Neural progenitor cell (in vitro differentiated cells): ENCODE measurements around the gene MTAP. TPM values are rescaled to one million over a fixed set of nuclear protein-coding genes. Genes with fewer than 3 reads are reported as not detected.
A peak's percentile ranks its signal among the peaks of the same experiment; 100 is the strongest.

Experiments used
- DNase-seq: peaks from one replicate; pipeline ENCODE4 v3.0.0-alpha.2; 2016; ENCODE audit warnings: low spot score
- H2AFZ ChIP-seq: fragments of 200-600 bp; sonication (generic); replicated peaks from 2 replicates; pipeline ENCODE4 v1.6.1; 2016; ENCODE audit warnings: antibody characterized with exemption
- H3F3A ChIP-seq: fragments of 200-600 bp; sonication (generic); 2 replicates; pipeline ENCODE4 v1.6.1; 2016; ENCODE audit warnings: antibody characterized with exemption, low read depth
- H3K27ac ChIP-seq: fragments of 200-600 bp; sonication (generic); 2 replicates; pipeline ENCODE4 v1.5.1; 2016; ENCODE audit warnings: mild to moderate bottlenecking
- H3K27me3 ChIP-seq: fragments of 200-600 bp; sonication (generic); 2 replicates; pipeline ENCODE4 v1.6.1; 2016; ENCODE audit warnings: mild to moderate bottlenecking, moderate library complexity
- H3K36me3 ChIP-seq: fragments of 200-600 bp; sonication (generic); 2 replicates; pipeline ENCODE4 v1.5.1; 2016
- H3K4me1 ChIP-seq: fragments of 200-600 bp; sonication (generic); 2 replicates; pipeline ENCODE4 v1.6.1; 2016; ENCODE audit warnings: mixed run types
- H3K4me2 ChIP-seq: fragments of 200-600 bp; sonication (generic); 2 replicates; pipeline ENCODE4 v1.6.1; 2016
- H3K4me3 ChIP-seq: fragments of 200-600 bp; sonication (generic); 2 replicates; pipeline ENCODE4 v1.5.1; 2016
- H3K79me2 ChIP-seq: fragments of 200-600 bp; sonication (generic); 2 replicates; pipeline ENCODE4 v1.6.1; 2016; ENCODE audit warnings: low read depth
- H3K9ac ChIP-seq: fragments of 200-600 bp; sonication (generic); 2 replicates; pipeline ENCODE4 v1.6.1; 2016
- H3K9me3 ChIP-seq: fragments of 200-600 bp; sonication (generic); 2 replicates; pipeline ENCODE4 v1.5.1; 2016; ENCODE audit warnings: low read depth
- H4K20me1 ChIP-seq: fragments of 200-600 bp; sonication (generic); 2 replicates; pipeline ENCODE4 v1.6.1; 2016; ENCODE audit warnings: low read depth
- H3K27ac Mint-ChIP-seq: 3 replicates; pipeline ENCODE4 v1.8.0; 2021; ENCODE audit warnings: mixed read lengths
- H3K27me3 Mint-ChIP-seq: 2 replicates; pipeline ENCODE4 v1.8.0; 2022; ENCODE audit warnings: low read depth, mild to moderate bottlenecking, inconsistent platforms, moderate library complexity, mixed read lengths; ENCODE audit not compliant: insufficient read depth
- H3K36me3 Mint-ChIP-seq: 3 replicates; pipeline ENCODE4 v1.8.0; 2021; ENCODE audit warnings: mixed read lengths
- H3K4me1 Mint-ChIP-seq: 3 replicates; pipeline ENCODE4 v1.8.0; 2021; ENCODE audit warnings: mixed read lengths
- H3K4me3 Mint-ChIP-seq: 3 replicates; pipeline ENCODE4 v1.8.0; 2021; ENCODE audit warnings: mild to moderate bottlenecking, moderate library complexity, mixed read lengths
- H3K9me3 Mint-ChIP-seq: 3 replicates; pipeline ENCODE4 v1.8.0; 2020; ENCODE audit warnings: mixed read lengths
- CTCF ChIP-seq: fragments of 200-600 bp; sonication (generic); IDR thresholded peaks from 2 replicates; pipeline ENCODE4 v1.5.1; 2017; ENCODE audit warnings: antibody characterized with exemption, mild to moderate bottlenecking
- EZH2 ChIP-seq: fragments of 200-600 bp; sonication (generic); IDR thresholded peaks from 2 replicates; pipeline ENCODE4 v1.6.1; 2017; ENCODE audit warnings: antibody characterized with exemption, mild to moderate bottlenecking, moderate library complexity
- EZH2phosphoT487 ChIP-seq: fragments of 200-600 bp; sonication (generic); IDR thresholded peaks from 2 replicates; pipeline ENCODE4 v1.6.1; 2017; ENCODE audit warnings: antibody characterized with exemption
- total RNA-seq: library from RNA; depleted of rRNA; stranded (reverse); fragments of >200 nt; gene quantifications from 2 replicates; pipeline ENCODE4 v1.2.3, GENCODE V29; 2015; ENCODE audit warnings: low replicate concordance

MTAP gene
- total RNA-seq, 1 donor from 2014 or later = 21.6 TPM

GRCh38 chr9:21919377-21920362, 117.2 kb downstream of the MTAP start:
- Histone ChIP-seq H3K4me1 (no peaks in the 10 kb centered on the region), H4K20me1 (no peaks in the 10 kb centered on the region), H3K4me3 (no peak overlapping the region), H3K9me3 (no peaks in the 10 kb centered on the region), H3K9ac (no peak overlapping the region), H2AFZ (no peak overlapping the region), H3K27ac (no peak overlapping the region), H3K27me3 (no peaks in the 10 kb centered on the region), H3K36me3 (no peaks in the 10 kb centered on the region), H3K79me2 (no peaks in the 10 kb centered on the region), H3F3A (no peaks in the 10 kb centered on the region), H3K4me2 (no peak overlapping the region)
- no peak for DNase-seq
- Mint-ChIP-seq H3K4me3 (no peak overlapping the region), H3K9me3 (peaks cover 4% of the 10 kb centered on the region), H3K27me3 (peaks cover 2% of the 10 kb centered on the region), H3K36me3 (no peaks in the 10 kb centered on the region), H3K4me1 (no peaks in the 10 kb centered on the region), H3K27ac (peak overlapping the region; percentile 31)
- TF ChIP-seq EZH2 = no peak
- no peak for TF ChIP-seq EZH2phosphoT487
- TF ChIP-seq CTCF = no peak

GRCh38 chr9:21923694-21924093, 121.3 kb downstream of the MTAP start:
- Histone ChIP-seq H2AFZ (no peak overlapping the region), H3K9me3 (no peaks in the 10 kb centered on the region), H3K9ac (no peak overlapping the region), H3K4me3 (no peak overlapping the region), H3K27ac (no peak overlapping the region), H3F3A (no peaks in the 10 kb centered on the region), H3K4me2 (no peak overlapping the region), H3K79me2 (no peaks in the 10 kb centered on the region), H3K36me3 (no peaks in the 10 kb centered on the region), H4K20me1 (no peaks in the 10 kb centered on the region), H3K4me1 (no peaks in the 10 kb centered on the region), H3K27me3 (no peaks in the 10 kb centered on the region)
- H3K27ac Mint-ChIP-seq = no peak overlapping the region
- H3K36me3 Mint-ChIP-seq = no peaks in the 10 kb centered on the region
- H3K4me1 Mint-ChIP-seq = no peaks in the 10 kb centered on the region
- H3K4me3 Mint-ChIP-seq = no peak overlapping the region
- TF ChIP-seq EZH2 (no peak), CTCF (no peak), EZH2phosphoT487 (no peak)
- DNase-seq = no peak
- H3K27me3 Mint-ChIP-seq = peaks cover 2% of the 10 kb centered on the region
- no peaks in the 10 kb centered on the region for H3K9me3 Mint-ChIP-seq

GRCh38 chr9:21927752-21928151, 125.3 kb downstream of the MTAP start:
- TF ChIP-seq CTCF = no peak
- no peak for TF ChIP-seq EZH2
- TF ChIP-seq EZH2phosphoT487 = no peak
- Histone ChIP-seq H3K27me3 (no peaks in the 10 kb centered on the region), H3F3A (no peaks in the 10 kb centered on the region), H3K4me1 (peaks cover 4% of the 10 kb centered on the region), H3K4me3 (no peak overlapping the region), H2AFZ (no peak overlapping the region), H3K79me2 (no peaks in the 10 kb centered on the region), H3K36me3 (no peaks in the 10 kb centered on the region), H3K4me2 (no peak overlapping the region), H3K9ac (no peak overlapping the region), H3K27ac (no peak overlapping the region), H4K20me1 (no peaks in the 10 kb centered on the region), H3K9me3 (no peaks in the 10 kb centered on the region)
- Mint-ChIP-seq H3K36me3 (peaks cover 10% of the 10 kb centered on the region), H3K4me1 (no peaks in the 10 kb centered on the region), H3K9me3 (no peaks in the 10 kb centered on the region), H3K27me3 (peaks cover 2% of the 10 kb centered on the region), H3K27ac (no peak overlapping the region), H3K4me3 (no peak overlapping the region)
- no peak for DNase-seq
